Adrenal gland (tissue), 5 donors: ENCODE results near the gene CD70.

Experiments
- POLR2A ChIP-seq, 2 donors: fragments of 450-650 bp; IDR thresholded peaks; one replicate each; pipeline ENCODE4 v1.6.1; 2017; ENCODE audit warnings: antibody characterized with exemption in 2 of 2, mild to moderate bottlenecking in 2 of 2, moderate library complexity in 1 of 2
- TF ChIP-seq, protein P1 (sequence below), 6 experiments: fragments of 450-650 bp in 4 of 6; fragments of 200-600 bp in 2 of 6; sonication (generic) in 1 of 6; IDR thresholded peaks; 1 replicate in 5 of 6; 2 replicates in 1 of 6; pipeline versions ENCODE4 v1.5.1 to v1.8.0; 2016 to 2021; ENCODE audit warnings: antibody characterized with exemption in 6 of 6, mild to moderate bottlenecking in 2 of 6, moderate library complexity in 1 of 6
- donor health status: DM: no; HTN: no; CAD: no.

- TF ChIP-seq, protein P1, sequence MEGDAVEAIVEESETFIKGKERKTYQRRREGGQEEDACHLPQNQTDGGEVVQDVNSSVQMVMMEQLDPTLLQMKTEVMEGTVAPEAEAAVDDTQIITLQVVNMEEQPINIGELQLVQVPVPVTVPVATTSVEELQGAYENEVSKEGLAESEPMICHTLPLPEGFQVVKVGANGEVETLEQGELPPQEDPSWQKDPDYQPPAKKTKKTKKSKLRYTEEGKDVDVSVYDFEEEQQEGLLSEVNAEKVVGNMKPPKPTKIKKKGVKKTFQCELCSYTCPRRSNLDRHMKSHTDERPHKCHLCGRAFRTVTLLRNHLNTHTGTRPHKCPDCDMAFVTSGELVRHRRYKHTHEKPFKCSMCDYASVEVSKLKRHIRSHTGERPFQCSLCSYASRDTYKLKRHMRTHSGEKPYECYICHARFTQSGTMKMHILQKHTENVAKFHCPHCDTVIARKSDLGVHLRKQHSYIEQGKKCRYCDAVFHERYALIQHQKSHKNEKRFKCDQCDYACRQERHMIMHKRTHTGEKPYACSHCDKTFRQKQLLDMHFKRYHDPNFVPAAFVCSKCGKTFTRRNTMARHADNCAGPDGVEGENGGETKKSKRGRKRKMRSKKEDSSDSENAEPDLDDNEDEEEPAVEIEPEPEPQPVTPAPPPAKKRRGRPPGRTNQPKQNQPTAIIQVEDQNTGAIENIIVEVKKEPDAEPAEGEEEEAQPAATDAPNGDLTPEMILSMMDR (IDR thresholded peaks at IDR 0.05): no peak
- no peak for TF ChIP-seq POLR2A (IDR thresholded peaks at IDR 0.05)
These were observed 48.5 kb upstream of the CD70 start for GRCh38 chr19:6639439-6639838.
